Esophagus muscularis mucosa (tissue), 4 donors: ENCODE data around the gene AKT3. TPM values are rescaled to one million over a fixed set of nuclear protein-coding genes. Genes with fewer than 3 reads are reported as not detected.

Experiments
- DNase-seq: peaks from one replicate; pipeline ENCODE4 v3.0.0-alpha.2; 2017; ENCODE audit errors: extremely low spot score
- H3K27ac ChIP-seq, 4 donors: fragments of 200-600 bp; sonication (generic); replicated peaks in 1 of 4; 1 replicate in 3 of 4; 2 replicates in 1 of 4; pipeline ENCODE4 v1.5.1; 2016 to 2019; ENCODE audit warnings: mild to moderate bottlenecking in 1 of 4
- H3K27me3 ChIP-seq, 4 donors: fragments of 200-600 bp; sonication (generic); one replicate each; pipeline versions ENCODE4 v1.5.1 to v1.6.0; 2016 to 2019
- H3K36me3 ChIP-seq, 4 donors: fragments of 200-600 bp; sonication (generic); one replicate each; pipeline ENCODE4 v1.5.1; 2016 to 2019
- H3K4me1 ChIP-seq, 4 donors: fragments of 200-600 bp; sonication (generic); one replicate each; pipeline ENCODE4 v1.5.1; 2016 to 2019
- H3K4me3 ChIP-seq, 4 donors: fragments of 200-600 bp; sonication (generic); 1 replicate in 2 of 4; 2 replicates in 2 of 4; pipeline ENCODE4 v1.5.1; 2016 to 2019; ENCODE audit warnings: mild to moderate bottlenecking in 4 of 4, moderate library complexity in 1 of 4
- H3K9me3 ChIP-seq, 4 donors: fragments of 200-600 bp; sonication (generic); 1 replicate in 3 of 4; 2 replicates in 1 of 4; pipeline ENCODE4 v1.5.1; 2016 to 2019
- CTCF ChIP-seq, 3 experiments: fragments of 200-600 bp in 2 of 3; fragments of 450-650 bp in 1 of 3; sonication (generic) in 2 of 3; IDR thresholded peaks; one replicate each; pipeline ENCODE4 v1.5.1; 2017 to 2019; ENCODE audit warnings: antibody characterized with exemption in 3 of 3, mild to moderate bottlenecking in 2 of 3, moderate library complexity in 1 of 3
- EP300 ChIP-seq: sonication (generic); formaldehyde crosslinking; IDR thresholded peaks from one replicate; pipeline ENCODE4 v1.6.1; 2017; ENCODE audit warnings: antibody characterized with exemption
- POLR2A ChIP-seq: fragments of 450-650 bp; IDR thresholded peaks from one replicate; pipeline ENCODE4 v1.6.1; 2017; ENCODE audit warnings: antibody characterized with exemption, moderate library complexity, mild to moderate bottlenecking, low read depth
- POLR2AphosphoS5 ChIP-seq, 2 donors: sonication (generic); formaldehyde crosslinking; IDR thresholded peaks; one replicate each; pipeline ENCODE4 v1.6.1; 2017; ENCODE audit warnings: antibody characterized with exemption in 2 of 2
- WGBS: methylation state at CpG from one replicate; pipeline ENCODE4 v1.1.5; 2018; 5-methylcytosine and 5-hydroxymethylcytosine counted together
- intact Hi-C: fragments of 100-400 bp; cut with DNase I; formaldehyde crosslinking; loops from one replicate; pipeline ENCODE4 v1.15.1; 2023
- total RNA-seq, 4 donors: library from RNA; depleted of rRNA; stranded (reverse); fragments of >200 nt; gene quantifications; one replicate each; pipeline versions ENCODE4 v1.1.0 to v1.2.1, GENCODE V29; 2016

The AKT3 gene
- total RNA-seq, 4 donors from 2014 or later = 63.9 to 104 (median 74.2) TPM

GRCh38 chr1:243792891-243793290 lies 57.2 kb downstream of the AKT3 start:
- Histone ChIP-seq H3K9me3 (no peaks in the 10 kb centered on the region), H3K4me3 (no peak overlapping the region), H3K4me1 (peaks cover 23 to 55% (median 53%) of the 10 kb centered on the region in 4 donors), H3K27me3 (no peaks in the 10 kb centered on the region), H3K27ac (peak overlapping the region; percentile 39 to 70 (median 48)), H3K36me3 (no peaks in the 10 kb centered on the region)
- intact Hi-C loops = no loop called here
- no peak for DNase-seq
- 62% methylated on average over 3 of the region's 3 CpGs for WGBS
- TF ChIP-seq POLR2AphosphoS5 (IDR thresholded peaks at IDR 0.05) (no peak), CTCF (IDR thresholded peaks at IDR 0.05) (no peak), POLR2A (no peak)

DNA sequence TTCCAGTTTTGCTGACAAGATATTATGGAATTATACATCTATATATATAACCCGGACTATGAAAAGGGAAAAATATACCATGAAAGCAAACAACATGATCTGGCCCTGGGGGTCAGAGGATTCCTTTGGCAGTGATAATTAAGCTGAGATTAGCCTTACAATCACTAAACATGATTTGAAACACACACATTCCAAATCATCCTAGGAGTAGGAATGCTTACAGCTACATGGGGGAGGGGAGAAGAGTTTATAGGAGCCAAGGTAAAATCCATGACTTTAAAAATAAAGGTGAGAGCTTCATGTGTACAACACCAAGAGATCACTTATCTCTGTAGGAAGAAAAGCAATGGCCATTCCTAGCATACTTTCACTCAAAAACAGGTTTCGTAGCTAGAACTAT lies 57.6 kb downstream of the AKT3 start:
- intact Hi-C loops = no loop called here

DNA sequence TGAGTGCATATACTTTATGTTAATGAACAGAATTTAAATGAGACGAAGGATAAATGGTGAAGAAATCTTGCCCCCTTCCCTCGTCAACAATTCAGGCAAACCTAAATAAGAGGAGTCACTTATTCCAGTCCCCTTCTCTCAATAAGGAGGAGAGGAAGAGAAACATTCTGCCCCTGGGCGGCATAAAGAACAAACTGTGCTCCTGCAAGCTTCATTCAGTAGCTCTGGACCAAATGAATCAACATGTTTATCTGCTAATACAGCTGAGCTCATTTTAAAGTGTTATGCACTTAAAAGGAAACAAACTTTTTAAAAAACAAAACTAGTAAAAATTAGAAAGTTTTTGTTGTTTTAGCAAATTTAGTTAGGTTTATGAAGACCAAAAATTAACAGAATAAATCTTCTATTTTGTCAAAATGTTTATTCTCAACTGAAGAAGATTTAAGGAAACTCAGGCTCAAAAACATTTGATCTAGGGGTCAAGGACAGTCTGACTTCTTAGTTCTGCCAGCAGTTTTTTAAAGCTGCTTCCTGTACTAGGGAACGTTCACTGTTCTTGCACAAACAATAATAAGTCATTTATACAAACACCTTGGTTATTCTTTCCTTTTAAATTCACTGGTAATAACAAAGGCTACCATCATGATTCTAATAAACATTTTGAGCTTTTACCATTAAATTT lies 58.3 kb downstream of the AKT3 start:
- TF ChIP-seq CTCF (IDR thresholded peaks at IDR 0.05) (no peak), POLR2AphosphoS5 (IDR thresholded peaks at IDR 0.05) (peak; percentile 44 to 58)
- no peaks in the 10 kb centered on the region for H3K9me3 ChIP-seq
- intact Hi-C loops = no loop called here
- H3K27ac ChIP-seq = peak overlapping the region; percentile 39 to 70 (median 48)
- peaks cover 27 to 65% (median 60%) of the 10 kb centered on the region in 4 donors for H3K4me1 ChIP-seq
- peak overlapping the region in 1 of 4 donors; percentile 3 for H3K4me3 ChIP-seq
- 58% methylated on average over 4 of the region's 4 CpGs for WGBS
- no peaks in the 10 kb centered on the region for H3K36me3 ChIP-seq
- no peaks in the 10 kb centered on the region for H3K27me3 ChIP-seq
- no peak for DNase-seq

More for the DNA sequence above, 57.6 kb downstream of the AKT3 start:
- peak overlapping the region; percentile 39 to 70 (median 48) for H3K27ac ChIP-seq
- peaks cover 23 to 58% (median 56%) of the 10 kb centered on the region in 4 donors for H3K4me1 ChIP-seq
- H3K36me3 ChIP-seq = no peaks in the 10 kb centered on the region
- H3K4me3 ChIP-seq = no peak overlapping the region
- TF ChIP-seq POLR2AphosphoS5 (IDR thresholded peaks at IDR 0.05) (no peak), POLR2A (no peak), CTCF (IDR thresholded peaks at IDR 0.05) (no peak), EP300 (no peak)
- 67% methylated on average over 2 of the region's 2 CpGs for WGBS
- H3K27me3 ChIP-seq = no peaks in the 10 kb centered on the region
- H3K9me3 ChIP-seq = no peaks in the 10 kb centered on the region
- no peak for DNase-seq

DNA sequence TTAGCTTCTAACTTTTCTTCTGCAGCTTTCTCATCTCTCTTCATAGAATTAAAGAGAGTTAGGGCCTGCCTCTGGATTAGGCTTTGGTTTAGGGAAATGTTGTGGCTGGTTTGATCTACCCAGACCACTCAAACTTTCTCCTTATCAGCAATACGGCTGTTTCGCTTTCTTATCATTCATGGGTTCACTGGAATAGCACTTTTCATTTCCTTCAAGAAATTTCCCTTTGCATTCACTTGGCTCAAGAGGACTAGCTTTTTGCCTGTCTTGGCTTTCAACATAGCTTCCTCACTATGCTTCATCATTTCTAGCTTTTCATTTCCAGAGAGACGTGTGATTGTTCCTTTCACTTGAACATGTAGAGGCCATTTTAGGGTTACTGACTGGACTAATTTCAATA lies 59.6 kb downstream of the AKT3 start:
- intact Hi-C loops = no loop called here
- H3K27me3 ChIP-seq = no peaks in the 10 kb centered on the region
- TF ChIP-seq EP300 (no peak), POLR2A (no peak), CTCF (IDR thresholded peaks at IDR 0.05) (no peak), POLR2AphosphoS5 (IDR thresholded peaks at IDR 0.05) (no peak)
- H3K27ac ChIP-seq = peak overlapping the region in 3 of 4 donors; percentile 39 to 70 (median 43)
- H3K9me3 ChIP-seq = no peaks in the 10 kb centered on the region
- H3K4me3 ChIP-seq = no peak overlapping the region
- WGBS = 91% methylated on average over 3 of the region's 3 CpGs
- peaks cover 27 to 78% (median 73%) of the 10 kb centered on the region in 4 donors for H3K4me1 ChIP-seq
- H3K36me3 ChIP-seq = no peaks in the 10 kb centered on the region
- DNase-seq = no peak

GRCh38 chr1:243786531-243786930 lies 63.5 kb downstream of the AKT3 start:
- DNase-seq = no peak
- TF ChIP-seq EP300 (no peak), POLR2A (no peak), POLR2AphosphoS5 (IDR thresholded peaks at IDR 0.05) (no peak)
- Histone ChIP-seq H3K27me3 (no peaks in the 10 kb centered on the region), H3K9me3 (no peaks in the 10 kb centered on the region), H3K36me3 (no peaks in the 10 kb centered on the region), H3K4me1 (peaks cover 16 to 46% (median 41%) of the 10 kb centered on the region in 4 donors), H3K27ac (no peak overlapping the region), H3K4me3 (no peak overlapping the region)
- 96% methylated on average over 3 of the region's 3 CpGs for WGBS
- intact Hi-C loops = no loop called here
